HG03342 (cell line): ENCODE results near the gene OR2AT4.
"Not testable (repeated sequence)": the region's sequence is repeated elsewhere in the genome, so short reads cannot be mapped to it uniquely, and the experiment has no call there.

Experiments
- ATAC-seq: cut with Tn5 transposase; IDR thresholded peaks from one replicate; pipeline ENCODE4 v1.9.1; 2021; ENCODE audit warnings: mild to moderate bottlenecking, moderate library complexity; ENCODE audit not compliant: unreplicated experiment

The OR2AT4 gene

DNA sequence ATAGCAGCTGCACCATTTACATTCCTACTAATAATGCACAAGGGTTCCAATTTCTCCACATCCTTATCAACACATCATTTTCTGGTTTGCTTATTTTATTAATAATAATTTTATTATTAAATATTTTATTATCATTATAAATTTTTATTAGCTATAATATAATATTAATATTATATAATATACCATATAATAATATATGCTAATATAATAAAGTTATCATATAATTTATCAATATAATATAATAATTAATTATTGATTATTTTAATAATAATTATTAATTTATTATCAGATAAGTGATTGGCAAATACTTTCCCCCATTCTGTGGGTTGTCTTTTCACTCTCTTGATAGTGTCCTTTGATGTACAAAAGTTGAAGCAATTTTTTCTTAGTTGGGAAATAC, 27.7 kb downstream of the OR2AT4 start:
- no peak for ATAC-seq

DNA sequence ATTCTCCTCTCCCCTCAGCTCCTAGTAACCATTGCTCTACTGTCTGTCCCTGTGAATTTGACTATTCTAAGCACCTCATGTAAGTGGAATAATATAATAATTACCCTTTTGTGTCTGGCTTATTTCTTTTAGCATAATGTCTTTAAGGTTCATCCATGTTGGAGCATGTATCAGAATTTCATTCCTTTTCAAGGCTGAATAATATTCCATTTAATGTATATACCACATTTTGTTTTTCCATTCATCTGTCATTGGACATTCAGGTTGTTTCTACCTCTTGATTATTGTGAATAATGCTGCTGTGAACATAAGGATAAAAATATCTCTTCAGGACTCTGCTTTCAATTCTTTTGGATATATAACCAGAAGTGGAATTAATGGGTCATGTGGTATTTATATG, 28.1 kb downstream of the OR2AT4 start:
- ATAC-seq = no peak

DNA sequence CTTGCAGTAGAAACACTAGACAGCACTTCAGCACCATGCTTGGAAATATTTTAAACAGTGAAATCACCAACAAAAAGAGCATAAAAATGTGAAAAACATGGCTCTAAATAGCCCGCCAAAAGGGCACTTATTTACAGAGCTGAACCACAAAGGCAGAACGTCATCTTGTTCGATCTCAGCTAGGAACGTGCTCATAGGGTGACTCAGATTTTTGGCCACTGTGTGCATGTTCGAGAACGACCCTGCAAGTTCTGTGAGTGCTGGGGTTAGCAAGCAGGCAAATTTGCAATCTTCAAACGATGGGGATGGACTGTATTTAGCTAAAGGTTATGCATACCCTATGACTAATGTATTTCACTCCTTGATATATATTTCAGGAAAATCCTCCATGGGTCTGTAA, 30.6 kb downstream of the OR2AT4 start:
- ATAC-seq = no peak

DNA sequence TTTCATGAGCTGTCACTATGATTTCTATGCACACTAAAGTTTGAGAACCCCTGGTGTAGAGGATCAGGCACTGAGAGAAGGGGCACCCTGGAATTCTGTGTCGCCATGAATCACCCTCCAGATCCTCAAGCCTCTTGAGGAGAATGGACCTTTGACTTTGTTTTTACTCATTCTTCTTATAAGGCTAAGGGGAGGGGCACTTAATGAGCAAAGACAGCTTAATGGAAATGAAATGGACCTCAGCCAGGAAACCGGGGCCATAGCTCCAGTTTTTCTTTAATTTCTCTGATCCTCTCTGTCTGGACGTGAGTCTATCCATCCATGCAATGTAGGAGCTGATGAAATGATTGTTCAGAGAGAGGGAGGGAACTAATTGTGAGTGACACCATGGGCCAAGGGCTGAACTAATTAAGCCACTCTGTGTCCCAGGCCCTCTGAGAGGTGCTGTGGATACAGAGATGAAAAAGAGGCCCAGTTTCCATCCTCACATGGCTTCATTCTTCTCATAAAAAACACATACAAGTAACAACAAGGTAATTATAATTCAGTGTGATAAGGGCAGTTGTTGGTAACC, 32.8 kb downstream of the OR2AT4 start:
- no peak for ATAC-seq

DNA sequence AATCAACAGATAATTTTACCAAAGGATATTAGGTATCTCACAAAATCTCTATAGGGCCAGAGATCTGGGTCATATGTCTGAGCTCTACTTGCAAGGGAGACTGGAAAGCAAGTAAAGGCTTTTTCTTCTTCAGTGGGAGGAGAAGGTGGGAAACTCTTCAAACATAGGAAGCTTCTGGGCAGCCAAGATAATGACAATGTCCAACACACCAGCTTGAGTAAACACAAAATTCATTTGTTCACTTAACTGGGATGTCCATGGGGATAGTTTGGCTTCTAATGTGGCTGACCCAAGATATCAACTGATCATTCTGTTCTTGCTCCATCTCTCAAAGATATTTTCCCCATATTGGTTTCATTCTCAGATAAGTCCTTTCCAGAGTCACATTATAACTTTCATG, 37.4 kb downstream of the OR2AT4 start:
- no peak for ATAC-seq

DNA sequence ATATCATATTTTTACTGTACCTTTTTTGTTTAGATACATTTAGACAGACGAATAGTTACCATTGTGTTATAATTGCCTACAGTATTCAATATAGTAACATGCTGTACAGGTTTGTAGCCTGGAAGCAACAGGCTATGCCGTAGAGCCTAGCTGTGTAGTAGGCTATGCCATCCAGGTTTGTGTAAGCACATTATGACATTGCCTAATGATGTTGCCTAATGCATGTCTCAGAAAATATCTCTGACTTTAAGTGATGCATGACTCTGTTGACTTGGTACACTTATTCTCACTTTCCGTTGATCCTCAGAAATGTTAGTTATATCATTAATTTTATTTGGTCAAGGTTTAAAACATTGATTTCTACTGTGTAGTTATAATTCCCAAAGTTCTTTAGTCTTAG, 39.9 kb downstream of the OR2AT4 start:
- no peak for ATAC-seq

DNA sequence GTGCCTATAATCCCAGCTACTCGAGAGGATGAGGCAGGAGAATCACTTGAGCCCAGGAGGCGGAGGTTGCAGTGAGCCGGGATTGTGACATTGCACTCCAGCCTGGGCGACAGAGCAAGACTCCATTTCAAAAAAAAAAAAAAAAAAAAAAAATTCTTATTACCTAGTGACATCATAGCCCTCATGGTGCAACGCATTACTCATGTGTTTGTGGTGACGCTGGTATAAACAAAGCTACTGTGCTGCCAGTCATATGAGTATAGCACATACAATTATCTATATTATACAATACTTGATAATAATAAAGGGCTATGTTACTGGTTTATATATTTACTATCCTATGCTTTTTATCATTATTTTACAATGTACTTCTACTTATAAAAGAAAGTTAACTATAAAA, 41.2 kb downstream of the OR2AT4 start:
- no peak for ATAC-seq

DNA sequence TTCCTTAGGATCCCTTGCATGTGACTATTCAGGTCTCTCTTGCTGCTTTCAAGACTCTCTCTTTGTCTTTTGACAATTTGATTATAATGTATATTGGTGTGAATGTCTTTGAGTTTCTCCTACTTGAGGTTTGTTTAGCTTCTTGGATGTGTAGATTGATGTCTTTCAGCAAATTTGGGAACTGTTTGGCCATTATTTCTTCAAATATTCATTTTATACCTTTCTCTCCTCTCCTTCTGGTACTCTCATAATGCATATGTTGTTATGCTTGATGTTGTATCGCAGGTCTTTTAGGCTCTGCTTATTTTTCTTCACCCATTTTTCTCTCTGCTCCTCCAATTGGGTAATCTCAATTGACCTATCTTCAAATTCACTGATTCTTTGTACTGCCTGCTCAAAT, 44.2 kb downstream of the OR2AT4 start:
- ATAC-seq = no peak

DNA sequence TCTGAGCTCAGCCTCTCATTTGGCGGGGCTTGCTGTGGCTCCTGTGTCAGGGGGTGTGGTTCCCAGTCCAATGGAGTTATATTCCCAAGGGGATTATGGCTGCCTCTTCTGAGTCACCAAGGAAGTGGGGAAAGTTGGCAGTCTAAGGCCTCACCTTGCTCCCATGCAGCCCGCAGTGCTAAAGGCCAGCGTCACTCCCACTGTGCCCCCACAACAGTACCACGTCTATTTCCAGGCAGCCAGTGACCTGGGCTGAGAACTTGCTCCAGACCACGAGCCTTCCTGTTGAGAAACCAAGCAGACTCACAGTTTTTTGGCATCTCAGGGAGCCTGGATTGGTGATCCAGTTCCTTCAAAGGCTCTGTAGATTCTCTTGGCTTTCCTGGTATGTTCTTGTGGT, 45.6 kb downstream of the OR2AT4 start:
- no peak for ATAC-seq

DNA sequence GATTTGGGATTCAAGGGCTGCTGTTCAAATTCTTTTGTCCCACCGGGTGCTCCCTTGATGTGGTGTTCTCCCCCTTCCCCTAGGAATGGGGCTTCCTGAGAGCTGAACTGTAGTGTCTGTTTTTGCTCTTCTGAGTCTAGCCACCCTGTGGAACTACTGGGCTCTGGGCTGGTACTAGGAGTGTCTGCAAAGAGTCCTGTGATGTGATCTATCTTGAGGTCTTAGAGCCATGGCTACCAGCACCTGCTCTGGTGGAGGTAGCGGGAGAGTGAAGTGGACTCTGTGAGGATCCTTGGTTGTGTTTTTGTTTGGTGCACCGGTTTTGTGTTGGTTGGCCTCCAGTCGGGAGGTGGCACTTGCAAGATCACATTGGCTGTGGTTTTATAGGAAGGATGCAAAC, 46.2 kb downstream of the OR2AT4 start:
- ATAC-seq = no peak

DNA sequence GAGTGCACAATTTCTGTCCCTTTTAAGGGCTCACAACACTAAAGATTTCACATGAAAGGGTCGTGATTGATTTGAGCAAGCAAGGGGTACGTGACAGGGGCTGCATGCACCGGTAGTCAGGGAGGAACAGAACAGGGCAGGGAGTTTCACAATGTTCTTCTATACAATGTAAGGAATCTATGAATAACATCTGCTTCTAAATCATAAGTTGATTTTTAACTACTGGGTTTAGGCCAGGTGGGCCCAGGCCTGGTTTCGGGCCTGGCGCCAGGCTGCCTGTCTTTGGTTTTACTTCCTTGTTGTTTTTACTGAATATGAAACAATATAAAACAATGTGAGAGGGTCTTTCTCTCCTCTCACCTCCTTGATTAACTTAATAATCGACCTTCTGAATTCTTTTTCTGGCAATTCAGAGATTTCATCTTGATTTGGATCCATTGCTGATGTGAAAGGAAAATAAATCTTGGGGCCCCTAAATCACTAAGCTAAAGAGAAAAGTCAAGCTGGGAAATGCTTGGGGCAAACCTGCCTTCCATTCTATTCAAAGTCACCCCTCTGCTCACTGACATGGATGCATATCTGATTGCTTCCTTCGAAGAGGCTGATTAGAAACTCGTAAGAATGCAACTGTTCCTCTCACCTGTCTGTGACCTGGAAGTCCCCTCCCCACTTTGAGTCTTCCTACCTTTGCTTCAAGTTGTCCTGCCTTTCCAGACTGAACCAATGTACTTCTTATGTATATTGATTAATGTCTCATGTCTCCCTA, 47.0 kb downstream of the OR2AT4 start:
- ATAC-seq = not testable (repeated sequence)

DNA sequence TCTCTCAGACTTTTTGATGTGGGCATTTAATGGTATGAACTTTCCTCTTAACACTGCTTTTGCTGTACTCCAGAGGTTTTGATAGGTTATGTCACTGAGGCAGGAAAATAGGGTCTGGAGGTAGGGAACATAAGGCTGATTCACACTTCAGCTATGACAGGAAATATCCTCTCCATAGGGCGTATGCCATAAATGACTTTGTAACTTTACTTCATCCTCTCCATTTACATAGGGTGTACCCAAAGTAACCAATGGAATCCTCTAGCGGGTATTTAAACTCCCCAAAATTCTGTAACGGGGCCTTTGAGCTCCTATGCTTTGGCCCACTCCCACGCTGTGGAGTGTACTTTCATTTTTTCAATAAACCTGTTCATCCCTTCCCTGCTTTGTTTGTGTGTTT, 49.5 kb downstream of the OR2AT4 start:
- ATAC-seq = no peak

DNA sequence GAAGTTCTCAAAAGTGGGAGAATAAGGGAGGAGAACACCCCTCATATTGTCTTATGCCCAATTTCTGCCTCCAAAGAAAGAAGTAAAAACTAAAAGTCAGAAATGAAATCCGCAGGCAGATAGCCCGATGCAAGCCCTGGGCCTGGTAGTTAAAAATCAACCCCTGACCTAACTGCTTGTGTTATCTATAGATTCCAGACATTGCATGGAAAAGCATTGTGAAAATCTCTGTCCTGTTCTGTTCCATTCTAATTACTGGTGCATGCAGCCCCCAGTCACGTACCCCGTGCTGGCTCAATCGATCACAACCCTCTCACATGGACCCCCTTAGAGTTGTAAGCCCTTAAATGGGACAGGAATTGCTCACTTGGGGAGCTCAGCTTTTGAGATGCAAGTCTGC, 50.0 kb downstream of the OR2AT4 start:
- not testable (repeated sequence) for ATAC-seq

DNA sequence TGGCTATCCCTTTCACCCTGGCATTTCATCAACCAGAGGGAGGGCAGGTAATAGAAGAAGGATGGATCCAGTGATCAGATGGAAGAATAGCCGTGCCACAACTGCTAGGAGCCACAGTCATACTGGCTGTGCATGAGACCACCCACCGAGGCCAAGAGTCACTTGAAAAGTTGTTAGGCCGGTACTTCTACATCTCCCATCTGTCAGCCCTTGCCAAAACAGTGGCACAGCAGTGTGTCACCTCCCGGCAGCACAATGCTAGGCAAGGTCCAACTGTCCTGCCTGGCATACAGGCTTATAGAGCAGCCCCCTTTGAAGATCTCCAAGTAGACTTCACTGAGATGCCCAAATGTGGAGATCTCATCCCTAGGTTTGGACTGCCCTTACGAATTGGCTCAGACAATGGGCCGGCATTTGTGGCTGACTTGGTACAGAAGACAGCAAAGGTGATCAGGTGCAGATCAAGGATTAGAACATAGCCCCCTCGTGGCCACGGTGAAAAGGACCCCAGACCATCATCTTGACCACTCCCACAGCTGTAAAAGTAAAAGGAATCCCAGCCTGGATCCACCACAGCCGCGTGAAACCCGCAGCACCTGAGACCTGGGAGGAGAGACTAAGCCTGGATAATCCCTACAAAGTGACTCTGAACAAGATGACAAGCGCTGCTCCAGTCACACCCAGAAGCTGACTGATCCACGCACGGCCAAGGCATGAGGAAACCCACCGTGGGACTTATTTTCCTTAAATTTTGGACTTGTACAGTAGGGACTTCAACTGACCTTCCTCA, 52.1 kb downstream of the OR2AT4 start:
- not testable (repeated sequence) for ATAC-seq

DNA sequence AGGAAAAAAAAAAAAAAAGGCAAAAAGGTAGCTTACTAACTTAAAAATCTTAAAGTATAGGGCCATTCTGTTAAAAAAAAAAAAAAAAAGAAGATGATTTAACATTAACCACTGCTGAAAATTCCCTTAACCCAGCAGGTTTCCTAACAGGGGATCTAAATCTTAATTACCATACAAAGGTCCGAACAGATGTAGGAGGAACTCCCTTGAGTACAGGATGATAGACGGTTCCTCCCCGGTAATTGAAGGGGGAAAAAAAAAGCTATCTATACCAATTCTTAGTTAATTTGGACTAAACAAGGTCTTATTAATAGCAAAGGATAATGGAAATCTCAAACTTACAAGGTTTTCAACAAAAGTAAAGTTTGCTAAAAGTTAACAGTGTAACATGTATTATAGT, 54.9 kb downstream of the OR2AT4 start:
- ATAC-seq = not testable (repeated sequence)

DNA sequence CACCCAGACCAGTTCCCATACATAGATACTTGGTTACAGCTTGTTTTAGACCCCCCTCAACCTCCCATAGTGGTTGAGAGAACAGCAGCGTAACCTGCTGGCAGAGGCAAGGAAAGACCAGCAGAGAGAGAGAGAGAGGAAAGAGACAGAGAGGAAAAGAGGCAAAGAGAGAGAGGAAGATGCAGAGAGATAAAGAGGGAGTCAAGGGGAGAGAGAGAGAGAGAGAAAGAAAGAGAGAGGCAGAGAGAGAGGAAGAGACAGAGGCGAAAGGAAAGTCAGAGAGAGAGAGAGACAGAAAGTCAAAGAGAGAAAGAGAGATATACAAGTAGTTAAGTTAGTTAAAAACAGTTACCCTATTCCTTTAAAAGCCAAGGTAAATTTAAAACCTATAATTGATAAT, 55.4 kb downstream of the OR2AT4 start:
- ATAC-seq = no peak

DNA sequence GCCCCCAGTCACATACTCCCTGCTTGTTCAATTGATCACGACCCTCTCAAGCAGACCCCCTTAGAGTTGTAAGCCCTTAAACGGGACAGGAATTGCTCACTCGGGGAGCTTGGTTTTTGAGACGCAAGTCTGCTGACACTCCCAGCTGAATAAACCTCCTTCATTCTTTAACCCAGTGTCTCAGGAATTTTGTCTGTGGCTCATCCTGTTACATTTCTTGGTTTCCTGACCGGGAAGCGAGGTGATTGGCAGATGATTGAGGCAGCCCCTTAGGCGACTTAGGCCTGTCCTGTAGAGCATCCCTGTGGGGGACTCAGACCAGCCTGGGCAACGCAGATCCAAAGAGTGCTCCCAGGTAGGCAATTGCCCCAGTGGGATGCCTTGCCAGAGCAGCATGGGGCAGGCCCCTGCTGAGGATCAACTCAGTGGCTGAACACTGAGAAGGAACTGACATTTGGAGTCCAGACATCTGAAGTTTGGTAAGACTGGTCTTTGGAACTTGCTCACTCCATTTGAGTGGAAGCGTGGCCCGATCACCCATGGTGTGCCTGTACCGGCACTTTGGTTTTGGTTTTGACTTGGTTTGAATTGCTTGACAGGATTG, 56.4 kb downstream of the OR2AT4 start:
- ATAC-seq = no peak

DNA sequence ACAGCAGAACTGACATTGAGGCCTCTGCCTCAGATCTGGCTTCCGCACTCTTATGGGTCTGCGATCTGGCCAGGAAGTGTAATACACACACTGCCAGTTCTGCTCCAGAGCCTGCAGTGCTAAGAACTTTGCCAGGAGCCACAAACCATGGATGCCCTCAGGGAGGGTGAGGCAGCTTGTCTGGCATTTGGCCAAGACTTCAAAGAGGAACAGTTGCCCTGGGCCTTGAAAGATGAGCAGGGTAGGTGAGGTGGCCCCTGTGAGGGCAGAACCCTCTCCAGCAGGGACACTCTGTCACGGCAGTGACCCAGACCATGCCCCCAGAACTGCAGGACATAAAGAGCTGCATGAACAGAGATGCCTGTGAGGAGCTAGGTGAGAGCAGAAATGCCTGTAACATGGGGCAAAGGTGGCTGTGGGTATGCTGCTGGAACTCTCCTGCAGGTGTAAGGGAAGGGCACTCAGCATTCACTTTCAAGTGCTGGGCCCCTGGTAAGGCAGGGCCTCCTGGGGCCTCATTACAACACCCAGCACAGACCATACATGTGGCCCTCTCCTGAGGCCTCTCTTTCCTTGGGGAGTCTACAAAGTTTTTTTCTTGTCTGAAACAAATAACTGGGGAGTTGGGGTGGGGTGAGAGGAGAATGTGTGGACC, 60.6 kb downstream of the OR2AT4 start:
- no peak for ATAC-seq

DNA sequence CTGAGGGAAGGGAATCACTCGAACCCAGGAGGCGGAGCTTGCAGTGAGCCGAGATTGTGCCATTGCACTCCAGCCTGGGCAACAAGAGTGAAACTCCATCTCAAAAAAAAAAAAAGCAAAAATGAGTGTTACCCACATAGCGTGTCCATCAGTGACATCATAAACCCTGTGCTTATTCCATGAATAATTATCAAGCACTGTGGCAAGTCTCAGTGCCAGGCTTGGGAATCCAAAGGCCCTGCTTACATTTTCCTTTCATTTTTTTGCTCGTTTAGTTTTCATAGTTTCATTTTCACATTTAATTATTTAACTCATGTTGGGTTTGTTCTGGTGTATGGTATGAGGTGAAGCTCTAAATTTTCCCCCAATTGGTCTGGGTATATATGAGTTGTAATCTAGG, 61.4 kb downstream of the OR2AT4 start:
- ATAC-seq = no peak

DNA sequence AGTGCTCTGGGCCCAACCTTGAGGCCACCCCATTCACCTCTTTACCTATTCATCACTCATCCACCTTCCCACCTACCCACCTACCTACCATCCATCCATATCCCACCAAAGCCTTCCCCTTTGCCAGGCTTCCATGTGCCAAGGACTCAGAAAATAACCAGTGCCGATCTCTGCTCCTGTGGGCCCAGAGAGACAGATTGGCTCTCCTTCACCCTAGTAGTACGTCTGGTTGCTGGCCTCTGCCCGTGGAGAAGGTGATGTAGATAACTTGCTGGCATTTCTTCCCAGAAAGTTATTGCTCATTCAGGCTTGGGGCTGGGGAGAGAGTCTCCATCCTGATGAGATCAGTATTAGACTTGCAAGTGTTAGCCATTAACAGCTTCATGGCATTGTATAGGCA, 62.8 kb downstream of the OR2AT4 start:
- no peak for ATAC-seq

DNA sequence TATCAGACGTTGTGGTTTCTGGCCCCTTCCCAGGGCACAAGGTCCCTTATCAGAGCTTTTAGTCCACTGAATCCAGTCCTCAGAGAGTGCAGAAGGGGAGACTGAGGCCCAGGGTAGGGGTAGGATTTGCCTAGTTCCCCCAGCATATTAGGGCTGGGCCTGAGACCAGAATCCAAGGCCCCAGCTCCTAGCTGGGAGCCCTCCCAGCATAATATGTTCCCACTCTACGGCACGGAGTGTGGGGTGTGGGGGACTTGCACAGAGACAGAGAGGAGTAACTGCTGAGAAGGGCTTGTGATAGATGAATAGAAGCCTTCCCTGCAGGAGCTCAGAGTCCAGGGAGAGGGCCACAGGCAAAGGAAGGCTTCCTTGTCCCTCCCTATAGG, 64.1 kb downstream of the OR2AT4 start:
- no peak for ATAC-seq
